ENCODE results near the gene ANXA6.
"Not testable (repeated sequence)": the region's sequence is repeated elsewhere in the genome, so short reads cannot be mapped to it uniquely, and the experiment has no call there.

The ANXA6 gene

DNA sequence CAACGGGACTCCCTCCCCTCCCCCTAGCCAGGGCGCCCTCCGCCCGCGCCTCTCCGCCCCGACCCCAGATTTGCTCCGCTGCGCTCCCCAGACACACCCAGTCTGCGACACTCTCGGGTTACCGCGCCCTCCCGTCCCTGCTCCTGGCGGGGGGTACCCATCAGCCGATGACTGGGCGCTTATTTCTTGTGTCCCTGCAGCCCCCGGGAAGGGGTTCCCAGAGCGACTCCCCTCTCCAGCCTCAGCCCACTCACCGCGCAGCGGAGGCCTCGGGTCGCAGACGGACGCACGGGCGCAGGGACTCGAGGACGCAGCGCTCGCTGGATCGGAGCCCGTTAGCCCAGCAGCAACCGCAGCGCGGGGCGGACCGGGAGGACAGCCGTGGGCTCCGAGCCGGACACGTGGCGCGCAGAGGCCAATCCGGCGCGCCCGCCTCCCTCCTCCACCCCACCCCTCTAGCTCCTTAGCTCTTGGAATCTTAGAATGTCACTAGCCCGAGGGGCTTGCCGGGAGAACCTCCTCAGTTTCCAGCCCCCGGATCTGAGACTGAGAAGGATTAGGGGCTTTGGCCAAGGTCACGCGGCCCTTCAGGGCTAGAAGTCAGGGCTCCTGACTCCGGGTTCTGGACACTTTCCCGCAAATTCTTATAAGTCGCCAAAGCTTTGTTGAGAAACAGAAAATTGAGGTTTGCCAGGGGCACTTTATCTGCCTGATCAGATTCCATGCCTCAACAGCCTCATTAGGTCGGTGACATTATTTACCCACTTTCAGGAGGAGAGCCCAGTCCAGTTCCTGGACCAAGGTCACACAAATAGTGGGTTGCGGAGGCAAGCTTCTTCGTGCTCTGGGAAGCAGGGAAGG, at the start of gene ANXA6:
TSS of gene ANXA6 (minus strand) at position 354 of the 861 bp plus-strand sequence. CDS start 9,878 bp downstream, outside the sequence.
- peak; percentile 54 for DNase-seq (ENCODE audit: low read depth)

DNA sequence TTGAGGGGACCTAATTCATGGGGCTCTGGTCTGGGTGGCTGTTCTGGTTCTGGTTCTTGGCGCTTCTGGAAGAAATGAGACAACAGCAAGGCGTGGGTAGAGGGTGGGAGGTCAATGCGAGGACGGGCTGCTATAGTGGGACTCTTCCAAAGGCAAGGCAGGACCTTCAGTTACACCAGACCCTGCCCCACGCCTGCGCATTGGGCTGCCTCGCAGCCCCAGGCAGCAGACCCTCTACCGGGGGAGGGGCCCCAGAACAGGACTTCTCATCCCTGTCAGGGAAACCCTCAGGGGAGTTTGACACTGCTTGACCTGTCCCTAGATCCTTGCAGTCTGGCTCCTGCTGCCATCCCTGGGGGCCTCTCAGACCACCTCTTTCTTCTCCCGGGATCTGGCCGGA, 47.8 kb upstream of the ANXA6 start:
- DNase-seq (ENCODE audit: low read depth), result no peak

DNA sequence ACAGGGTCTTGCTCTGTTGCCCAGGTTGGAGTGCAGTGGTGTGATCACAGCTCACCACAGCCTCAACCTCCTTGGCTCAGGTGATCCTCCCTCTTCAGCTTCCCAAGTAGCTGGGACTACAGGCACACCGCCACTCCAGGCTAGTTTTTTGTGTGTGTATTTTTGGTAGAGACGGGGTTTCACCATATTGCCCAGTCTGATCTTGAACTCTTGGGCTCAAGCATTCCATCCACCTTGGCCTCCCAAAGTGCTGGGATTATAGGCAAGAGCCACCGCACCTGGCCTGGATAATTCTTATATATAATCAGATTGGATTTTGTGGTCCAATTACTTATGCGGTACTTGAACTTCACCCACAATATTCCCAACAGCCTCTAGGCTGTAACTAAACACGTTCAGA, 46.5 kb upstream of the ANXA6 start:
- no peak for DNase-seq (ENCODE audit: low read depth)

DNA sequence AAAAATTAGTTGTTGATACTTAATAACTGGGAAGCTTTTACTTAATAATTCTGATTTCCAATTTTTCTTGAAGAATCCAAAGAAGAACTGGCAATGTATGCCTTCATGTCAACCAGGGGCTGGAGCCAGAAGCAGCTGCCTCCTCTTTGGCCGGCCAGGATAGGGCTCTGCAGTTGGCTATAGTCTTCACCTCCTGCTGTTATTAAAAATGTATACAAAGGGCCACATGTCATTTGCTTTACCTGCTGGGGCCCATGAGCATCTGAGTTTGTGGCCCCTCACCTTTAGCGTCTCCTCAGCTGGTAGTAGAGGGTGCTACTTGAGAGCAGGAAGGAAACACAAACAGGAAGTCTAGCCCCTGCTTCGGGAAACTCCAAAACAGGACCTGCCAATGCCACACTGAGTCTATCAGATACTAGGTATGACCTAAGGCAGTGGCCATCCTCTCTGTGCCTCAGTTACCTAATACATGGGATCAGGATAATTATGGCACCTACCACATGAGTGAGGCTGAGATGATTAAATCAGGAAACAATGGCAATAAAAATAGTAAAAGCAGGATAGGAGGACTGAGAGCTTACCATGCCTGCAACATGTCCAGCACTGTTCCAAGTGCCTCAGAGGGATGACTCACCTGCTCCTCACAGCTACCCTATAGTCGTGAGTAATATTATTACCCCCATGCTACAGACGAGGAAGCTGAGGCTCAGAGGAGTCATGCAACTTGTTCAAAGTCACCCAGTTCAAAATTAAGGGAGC, 45.0 kb upstream of the ANXA6 start:
- no peak for DNase-seq (ENCODE audit: low read depth)

DNA sequence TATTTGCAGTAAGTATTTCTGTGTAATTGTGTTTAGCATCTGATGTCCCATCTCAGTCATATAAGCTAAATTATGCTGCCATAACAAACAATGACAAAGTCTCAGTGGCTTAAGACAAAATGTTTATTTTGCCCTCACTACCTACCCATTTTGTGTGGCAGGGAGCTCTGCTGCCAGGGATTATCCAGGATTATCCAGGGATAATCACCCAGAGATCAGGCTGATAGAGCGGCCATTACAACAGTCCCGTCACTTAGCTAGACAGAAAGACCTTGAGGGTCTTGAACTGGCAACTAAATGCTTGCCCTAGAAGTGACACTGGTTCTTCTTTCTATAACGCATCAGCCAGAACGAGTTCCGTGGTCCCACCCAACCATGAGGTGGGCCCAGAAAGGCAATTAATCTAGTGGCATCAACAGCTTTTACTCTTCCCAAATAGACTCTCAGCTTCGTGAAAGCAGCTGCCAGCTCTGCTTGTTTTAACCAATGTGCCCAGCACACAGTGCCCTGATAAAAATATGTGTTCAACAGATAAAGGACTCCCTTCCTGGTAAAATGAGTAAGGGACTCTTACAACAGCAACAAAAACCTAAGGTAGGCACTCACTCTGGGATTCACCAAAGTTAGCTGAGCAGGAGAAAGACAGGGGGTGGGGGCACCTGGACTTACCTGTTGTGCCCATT, 43.5 kb upstream of the ANXA6 start:
- no peak for DNase-seq (ENCODE audit: low read depth)

DNA sequence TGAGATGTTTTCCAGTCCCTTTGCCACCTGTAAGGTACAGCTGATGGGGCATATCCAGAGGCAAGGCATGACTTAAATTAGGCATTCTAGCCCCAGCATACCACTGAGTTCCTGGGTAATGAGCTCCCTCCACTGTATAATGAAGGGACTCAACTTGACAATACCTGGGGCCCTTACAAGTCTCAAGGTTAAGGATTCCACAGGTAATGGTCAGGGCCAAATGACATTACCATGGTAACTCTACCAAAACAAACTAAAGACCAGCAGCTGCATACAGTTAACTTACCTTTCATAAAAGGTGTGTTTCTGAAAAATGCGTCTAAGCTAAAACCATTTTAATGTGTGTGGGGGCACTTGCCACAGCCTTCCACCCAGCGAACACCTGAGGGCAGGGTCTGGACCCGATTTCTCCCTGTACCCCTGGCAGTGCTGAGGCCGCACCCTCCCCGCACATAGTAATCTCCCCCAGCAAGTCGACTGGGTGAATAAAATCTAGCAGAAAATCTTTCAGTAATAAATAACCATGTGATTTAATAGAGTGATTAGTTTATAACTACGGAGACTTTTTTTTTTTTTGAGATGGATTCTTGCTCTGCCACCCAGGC, 42.1 kb upstream of the ANXA6 start:
- DNase-seq (ENCODE audit: low read depth), result no peak

DNA sequence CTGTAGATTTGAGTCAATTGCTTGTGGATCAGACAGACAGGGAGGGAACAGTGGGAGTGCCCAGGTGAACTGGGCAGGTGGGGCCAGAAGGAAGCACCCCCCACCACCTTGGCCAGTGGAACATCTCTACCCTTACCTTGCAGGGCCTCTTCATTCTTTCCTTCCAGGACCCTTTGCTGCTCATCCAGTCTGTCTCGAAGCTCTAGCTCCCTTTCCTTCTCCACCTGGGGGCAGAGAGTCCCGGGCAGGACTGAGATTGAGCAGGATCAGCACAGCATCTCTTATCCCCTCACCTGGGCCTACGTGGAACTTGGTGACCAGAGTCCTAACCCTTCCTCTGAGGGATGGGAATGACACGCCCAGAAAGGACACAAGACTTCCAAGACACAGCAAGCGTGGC, 41.3 kb upstream of the ANXA6 start:
- DNase-seq (ENCODE audit: low read depth), result no peak

DNA sequence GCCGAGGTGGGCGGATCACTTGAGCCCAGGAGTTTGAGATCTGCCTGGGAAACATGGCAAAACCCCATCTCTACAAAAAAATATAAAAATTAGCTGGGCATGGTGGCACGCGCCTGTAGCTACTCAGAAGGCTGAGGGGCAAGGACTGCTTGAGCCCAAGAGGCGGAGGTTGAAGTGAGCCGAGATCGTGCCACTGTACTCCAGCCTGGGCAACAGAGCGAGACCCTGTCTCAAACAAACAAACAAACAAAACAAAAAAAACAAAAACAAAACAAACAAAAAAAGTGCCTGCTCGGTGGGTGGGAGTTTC, 39.7 kb upstream of the ANXA6 start:
- not testable (repeated sequence) for DNase-seq (ENCODE audit: low read depth)

DNA sequence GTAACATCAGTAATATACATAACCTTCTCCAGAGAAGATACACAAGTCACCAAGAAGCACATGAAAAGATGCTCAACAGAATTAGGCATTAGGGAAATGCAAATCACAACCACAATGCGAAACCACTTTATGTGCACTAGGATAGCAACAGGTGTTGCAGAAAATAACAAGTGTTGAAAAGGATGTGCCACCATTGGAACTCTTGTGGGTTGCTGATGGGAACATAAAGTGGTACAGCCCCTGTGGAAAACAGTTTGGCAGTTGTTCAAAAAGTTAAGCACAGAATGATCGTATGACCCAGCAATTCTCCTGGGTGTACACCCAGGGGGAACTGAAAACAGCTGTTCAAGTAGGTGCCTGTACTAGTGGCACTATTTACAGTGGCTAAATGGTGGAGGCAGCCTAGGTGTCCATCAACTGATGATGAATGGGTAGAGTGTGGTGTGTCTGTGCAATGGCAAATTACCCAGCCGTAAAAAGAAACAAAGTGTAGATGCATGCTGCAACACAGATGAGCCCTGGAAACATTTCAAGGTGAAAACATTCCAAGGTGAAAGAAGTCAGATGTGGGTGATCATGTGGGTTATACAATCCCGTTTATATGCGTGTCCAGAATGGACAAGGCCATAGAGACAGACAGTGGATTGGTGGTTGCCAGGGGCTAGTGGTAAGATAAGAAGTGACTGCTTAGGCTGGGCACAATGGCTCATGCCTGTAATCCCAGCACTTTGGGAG, 39.1 kb upstream of the ANXA6 start:
- no peak for DNase-seq (ENCODE audit: low read depth)

DNA sequence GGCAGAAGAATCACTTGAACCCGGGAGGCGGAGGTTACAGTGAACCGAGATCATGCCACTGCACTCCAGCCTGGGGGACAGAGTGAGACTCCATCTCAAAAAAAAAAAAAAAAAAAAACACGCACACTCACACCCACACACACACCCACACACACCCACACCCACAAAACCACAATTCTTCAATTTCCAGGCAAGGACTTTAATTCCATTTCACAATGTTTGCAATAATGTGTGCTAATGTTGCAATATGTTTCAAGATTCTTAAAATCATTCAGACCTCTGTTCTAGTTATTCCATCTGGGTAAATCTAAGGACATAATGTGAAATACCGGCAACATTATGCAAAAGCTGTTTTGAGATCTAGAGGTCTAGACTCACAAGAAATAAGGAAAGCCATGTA, 38.0 kb upstream of the ANXA6 start:
- DNase-seq (ENCODE audit: low read depth), result no peak

DNA sequence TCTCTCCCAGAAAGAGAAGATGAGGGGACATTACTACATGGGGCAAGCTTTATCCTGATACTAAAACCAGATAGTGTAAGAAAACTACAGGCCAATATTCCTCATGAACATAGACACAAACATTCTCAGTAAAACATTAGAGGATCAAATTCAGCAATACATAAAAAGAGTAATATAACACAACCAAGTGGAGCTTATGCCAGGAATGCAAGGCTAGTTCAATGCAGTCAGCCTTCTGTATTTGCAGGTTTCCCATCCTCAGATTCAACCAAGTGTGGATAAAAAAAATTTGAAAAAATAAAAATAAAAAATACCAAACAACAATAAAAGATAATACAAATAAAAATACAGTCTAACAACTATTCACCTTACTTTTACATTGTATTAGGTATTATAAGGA, 35.0 kb upstream of the ANXA6 start:
- DNase-seq (ENCODE audit: low read depth), result no peak

DNA sequence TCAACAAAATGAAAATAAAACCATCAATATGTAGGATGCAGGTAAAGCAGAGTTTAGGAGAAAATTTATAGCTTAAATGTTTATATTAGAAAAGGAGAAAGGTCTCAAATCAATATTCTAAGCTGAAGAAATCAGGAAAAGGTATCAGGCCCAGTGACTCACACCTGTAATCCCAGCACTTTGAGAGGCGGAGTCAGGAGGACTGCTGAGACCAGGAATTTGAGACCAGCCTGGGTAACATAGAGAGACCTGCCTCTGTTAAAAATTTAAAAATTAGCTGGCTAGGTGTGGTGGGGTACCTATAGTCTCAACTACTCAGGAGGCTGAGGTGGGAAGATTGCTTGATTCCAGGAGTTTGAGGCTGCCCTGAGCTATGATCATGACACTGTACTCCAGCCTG, 34.1 kb upstream of the ANXA6 start:
- DNase-seq (ENCODE audit: low read depth), result no peak

DNA sequence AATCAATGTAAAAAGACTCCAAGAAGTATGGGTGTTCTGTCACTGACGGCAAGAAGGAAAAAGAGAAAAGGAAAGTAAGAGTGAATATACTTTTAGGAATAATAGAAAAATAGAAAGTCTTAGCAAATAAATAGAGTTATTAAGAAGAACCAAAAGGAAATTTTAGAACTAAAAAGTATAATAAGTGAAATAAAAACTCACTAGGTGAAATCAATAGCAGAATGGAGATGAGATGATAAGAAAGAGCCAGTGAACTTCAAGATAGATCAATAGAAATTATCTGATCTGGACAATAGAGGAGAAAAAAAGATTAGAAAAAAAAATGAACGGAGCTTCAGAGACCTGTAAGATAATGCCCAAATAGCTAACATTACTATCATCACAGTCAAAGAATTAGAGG, 31.6 kb upstream of the ANXA6 start:
- no peak for DNase-seq (ENCODE audit: low read depth)

DNA sequence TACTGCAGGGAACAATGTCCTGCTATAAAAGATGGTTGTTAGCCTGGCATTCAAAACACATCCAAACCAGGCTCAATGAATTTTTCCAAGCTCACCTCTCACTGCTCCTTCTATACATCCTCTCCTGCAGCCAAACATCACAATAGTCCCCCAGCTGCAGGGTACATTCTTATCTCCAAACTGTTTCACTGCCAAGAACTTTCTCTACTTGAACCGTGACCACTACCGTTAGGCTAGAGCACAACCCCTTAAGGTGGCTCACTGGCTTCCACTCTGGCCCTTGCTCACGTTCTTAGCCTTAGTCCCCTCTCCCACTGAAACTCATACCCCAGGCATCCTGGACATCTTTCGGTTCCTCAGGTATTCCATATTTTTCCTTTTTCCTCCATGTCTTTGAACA, 29.0 kb upstream of the ANXA6 start:
- no peak for DNase-seq (ENCODE audit: low read depth)

DNA sequence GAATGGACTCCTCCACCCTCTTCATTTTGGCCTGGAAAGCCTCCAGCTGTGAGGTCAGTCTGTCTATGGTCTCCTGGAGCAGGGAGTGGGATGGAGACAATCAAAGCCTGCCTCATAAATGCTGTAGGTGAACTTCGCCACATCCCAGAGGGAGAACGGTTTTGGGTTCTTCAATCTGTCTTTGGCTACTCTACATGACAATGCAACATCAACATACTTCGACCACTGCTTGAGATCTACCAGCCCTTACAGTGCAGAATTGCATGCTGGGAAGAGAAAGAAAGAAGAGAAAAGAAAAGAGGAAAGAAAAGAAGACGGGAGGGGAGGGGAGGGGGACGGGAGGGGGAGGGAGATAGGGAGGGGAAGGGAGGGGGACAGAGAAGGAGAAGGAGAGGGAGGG, 28.5 kb upstream of the ANXA6 start:
- DNase-seq (ENCODE audit: low read depth), result no peak

DNA sequence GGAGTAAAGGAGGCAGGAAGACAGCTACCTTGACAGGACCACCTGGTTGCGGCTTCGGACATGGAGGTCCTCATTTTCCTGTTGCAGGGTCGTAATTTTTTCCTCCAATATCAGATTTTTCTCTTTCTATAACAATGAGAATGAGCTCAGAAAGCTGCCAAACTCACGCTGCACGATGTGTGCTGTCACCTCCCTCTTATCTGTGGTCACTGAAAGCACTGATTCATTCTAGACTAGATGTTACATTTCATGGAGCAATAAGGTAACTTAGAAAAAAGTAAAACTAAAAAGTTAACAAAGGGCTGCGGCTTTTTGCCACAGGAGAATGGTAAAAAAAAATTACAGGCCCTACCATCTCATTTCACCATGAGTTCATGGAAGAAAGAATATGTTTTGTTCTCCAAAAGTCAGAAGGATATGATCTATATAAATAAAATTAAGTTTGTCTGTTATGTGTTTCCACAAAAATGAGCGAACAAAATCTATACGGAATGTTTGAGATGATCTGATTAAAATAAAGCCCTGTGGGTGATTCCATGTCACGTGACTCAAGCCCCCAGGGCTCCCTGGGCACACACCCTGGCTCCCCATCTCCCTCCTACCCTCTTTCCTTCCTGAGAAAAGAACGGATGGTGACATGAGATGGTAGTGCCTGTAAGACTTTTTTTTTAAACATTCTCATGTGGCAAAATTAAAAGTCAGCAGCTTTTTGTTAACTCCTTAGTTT, 26.9 kb upstream of the ANXA6 start:
- DNase-seq (ENCODE audit: low read depth), result no peak

DNA sequence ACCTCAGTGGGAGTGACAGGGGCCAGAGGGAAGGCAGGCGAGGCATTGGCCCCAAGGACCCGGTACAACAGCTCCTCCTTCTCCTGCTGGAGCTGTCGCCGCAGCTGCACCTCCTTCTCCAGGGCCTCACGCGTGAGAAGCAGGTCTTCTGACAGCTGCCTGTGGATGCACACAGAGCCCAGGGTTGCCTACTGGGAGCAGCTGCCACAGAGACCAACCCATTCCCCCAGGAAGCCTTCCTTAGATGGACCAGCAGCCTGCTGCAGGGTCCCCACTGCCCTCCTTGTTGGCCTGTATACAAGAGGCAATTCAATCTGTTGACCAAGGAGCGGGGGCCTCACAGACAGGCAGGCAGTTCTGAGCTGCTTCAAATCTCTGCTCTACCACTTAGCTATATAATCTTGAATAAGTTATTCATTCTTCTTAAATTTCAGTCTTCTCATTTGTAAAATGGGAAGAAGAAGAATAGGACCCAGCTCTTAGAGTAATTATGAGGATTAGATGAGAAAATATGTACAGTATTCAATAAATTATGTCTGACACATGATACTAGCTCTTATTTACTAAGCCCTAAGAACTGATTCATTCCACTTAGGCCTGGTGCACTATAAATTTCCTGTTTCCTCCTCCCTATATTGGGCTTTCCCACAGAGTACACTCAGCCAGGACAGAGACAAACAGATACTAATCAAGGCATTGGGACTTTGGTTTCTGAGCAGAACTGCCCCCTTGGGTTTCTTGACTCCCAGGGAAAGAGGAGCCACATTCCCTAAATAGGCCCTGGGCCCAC, 26.1 kb upstream of the ANXA6 start:
- DNase-seq (ENCODE audit: low read depth), result no peak

DNA sequence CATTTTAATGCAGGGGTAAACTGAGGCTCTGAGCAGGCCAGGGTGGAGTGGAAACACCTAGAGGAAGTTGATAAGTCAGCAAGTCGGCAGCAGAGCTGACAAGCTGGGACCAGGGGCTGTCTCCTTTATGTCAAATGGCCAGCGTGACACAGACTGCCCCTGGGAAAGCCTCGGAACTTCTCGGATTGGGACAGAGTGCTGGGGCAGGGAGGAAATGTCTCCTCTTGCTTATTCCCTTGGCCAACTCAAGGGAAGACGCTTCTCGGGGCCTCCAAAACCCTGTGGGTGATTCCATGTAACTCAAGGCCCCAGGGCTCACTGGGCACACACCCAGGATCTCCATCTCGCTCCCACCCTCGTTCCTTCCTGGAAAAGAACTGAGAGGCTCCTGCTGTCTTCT, 25.4 kb upstream of the ANXA6 start:
- DNase-seq (ENCODE audit: low read depth), result no peak

DNA sequence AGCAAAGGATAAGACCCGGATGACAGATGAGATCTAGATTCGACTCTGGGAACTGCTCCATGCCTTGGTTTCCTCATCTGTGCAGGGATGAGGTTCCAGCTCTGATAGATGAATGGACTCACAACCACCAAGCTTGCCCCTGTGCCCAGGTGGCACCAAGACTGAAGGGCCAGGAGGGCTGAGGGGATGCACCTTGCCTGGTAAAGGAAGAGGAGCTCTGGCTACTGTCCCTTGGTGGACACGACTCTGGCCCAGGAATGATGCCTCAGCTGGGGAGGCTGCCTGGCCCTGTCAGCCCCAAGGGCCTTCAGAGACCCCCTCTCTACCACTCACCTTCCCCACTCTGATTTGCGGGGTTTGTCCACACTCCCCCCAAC, 24.9 kb upstream of the ANXA6 start:
- DNase-seq (ENCODE audit: low read depth), result no peak

DNA sequence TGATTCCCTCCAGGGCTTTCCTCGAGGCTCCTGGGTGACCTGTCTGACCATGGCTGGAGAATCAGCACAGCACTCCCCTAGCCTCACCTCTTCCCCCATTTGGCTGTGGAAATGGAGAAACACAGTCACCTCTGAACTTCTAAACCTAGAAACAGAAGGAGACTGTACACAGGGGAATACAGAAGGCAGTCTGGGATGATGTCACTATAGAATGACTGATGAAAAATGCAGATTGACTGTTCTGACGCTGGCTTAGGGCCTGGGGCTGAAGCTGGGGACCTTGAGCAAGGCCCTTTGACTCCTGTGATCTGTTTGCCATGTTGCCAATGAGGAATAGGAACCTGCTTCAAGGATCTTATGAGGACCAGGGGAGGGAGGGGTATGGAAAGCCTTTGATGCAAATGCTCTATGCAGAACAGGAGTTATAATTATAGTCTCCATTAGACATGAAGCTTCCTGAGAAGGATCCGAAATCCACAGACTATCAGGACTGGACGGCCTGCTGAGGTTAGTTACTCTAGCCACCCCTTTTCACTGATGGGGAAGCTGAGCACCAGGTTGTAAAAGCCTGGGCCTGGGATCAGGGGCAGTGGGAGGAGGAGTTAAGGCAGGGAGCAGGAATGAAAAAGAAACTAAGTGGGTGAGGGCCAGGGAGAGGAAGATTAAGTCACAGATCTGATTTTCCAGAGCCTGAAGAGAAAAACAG, 24.4 kb upstream of the ANXA6 start:
- DNase-seq (ENCODE audit: low read depth), result no peak

Measured in activated T-helper 1 cell treated with Interleukin-2 at 50 U/mL for 16 hours (primary cell).